NK-92 (cell line): ENCODE data around the gene TFPI.

Source experiments
- DNase-seq: peaks from one replicate; lab custom pipeline; 2025; ENCODE audit not compliant: unreplicated experiment; lab: John Stamatoyannopoulos, UW

Gene TFPI

DNA sequence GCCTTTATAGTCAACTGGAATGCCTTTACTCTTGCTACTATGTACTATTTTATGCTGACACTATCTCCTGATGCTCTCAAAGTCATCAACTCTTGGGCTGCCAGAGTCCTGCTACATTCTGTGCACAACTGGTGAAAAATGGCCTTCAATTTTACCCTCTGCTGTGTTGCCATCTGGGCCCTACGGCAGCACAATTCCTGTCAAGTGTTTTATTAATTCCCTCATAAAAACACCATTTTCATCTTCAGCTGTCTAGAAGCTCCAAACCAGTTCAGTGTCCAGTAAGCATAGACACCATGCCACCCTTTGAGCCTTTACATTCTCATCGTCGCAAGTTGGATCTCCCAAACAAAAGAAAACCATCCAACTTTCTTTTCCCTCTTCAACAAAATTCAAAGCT, 132.7 kb downstream of the TFPI start:
- DNase-seq: no peak

DNA sequence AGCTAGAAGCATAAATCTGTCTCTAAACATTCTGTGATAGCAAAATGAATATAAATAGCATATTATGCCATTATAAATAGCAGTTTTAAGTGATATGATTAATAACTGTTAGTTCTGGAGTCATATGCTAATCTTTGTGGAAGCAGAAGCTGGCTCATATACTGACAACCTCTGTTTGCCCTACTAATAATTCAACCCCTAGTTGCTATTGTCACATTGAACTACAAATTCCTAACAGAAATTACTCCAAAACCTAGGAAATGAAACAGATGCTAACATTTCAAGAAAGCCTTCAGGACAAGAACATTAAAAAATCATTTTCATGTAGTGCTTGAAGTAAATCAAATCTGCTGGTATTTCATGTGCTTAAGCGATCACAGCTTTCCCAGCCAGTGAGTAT, 134.4 kb downstream of the TFPI start:
- DNase-seq: no peak

DNA sequence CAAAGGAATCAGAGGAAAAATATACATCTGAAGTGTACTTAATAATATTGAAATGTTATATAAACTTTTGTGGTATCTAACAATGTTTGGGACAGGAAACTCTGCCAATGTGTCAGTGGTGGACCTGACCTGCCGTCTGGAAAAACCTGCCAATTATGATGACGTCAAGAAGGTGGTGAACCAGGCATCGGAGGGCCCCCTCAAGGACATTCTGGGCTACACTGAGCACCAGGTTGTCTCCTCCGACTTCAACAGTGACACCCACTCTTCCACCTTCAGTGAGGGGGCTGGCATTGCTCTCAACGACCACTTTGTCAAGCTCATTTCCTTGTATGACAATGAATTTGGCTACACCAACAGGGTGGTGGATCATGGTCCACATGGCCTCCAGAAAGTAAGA, 138.8 kb downstream of the TFPI start:
- no peak for DNase-seq
